GM10266 (cell line): ENCODE measurements around the gene PSMD1.
"Not testable (repeated sequence)": the region's sequence is repeated elsewhere in the genome, so short reads cannot be mapped to it uniquely, and the experiment has no call there.

Source experiments
- DNase-seq: peaks from one replicate; pipeline ENCODE4 v3.0.0; 2012; ENCODE audit errors: extremely low spot score
- CTCF ChIP-seq: IDR thresholded peaks from 2 replicates; pipeline ENCODE4 v1.5.1; 2012; ENCODE audit warnings: mild to moderate bottlenecking, low read depth; ENCODE audit not compliant: control insufficient read depth, insufficient read depth; ENCODE audit errors: missing control alignments

The PSMD1 gene

GRCh38 chr2:231139796-231140195, 83.1 kb downstream of the PSMD1 start:
- DNase-seq: no peak
- TF ChIP-seq CTCF: no peak

- not testable (repeated sequence) for DNase-seq
These were observed 84.1 kb downstream of the PSMD1 start for GRCh38 chr2:231140808-231141207.

- no peak for TF ChIP-seq CTCF
- DNase-seq: no peak
These were observed 88.2 kb downstream of the PSMD1 start for GRCh38 chr2:231144896-231145295.

- no peak for DNase-seq
These were observed 90.0 kb downstream of the PSMD1 start for GRCh38 chr2:231146665-231147064.

GRCh38 chr2:231152800-231153557, 96.3 kb downstream of the PSMD1 start:
- DNase-seq: no peak
- TF ChIP-seq CTCF: no peak

More at GRCh38 chr2:231146665-231147064, 90.0 kb downstream of the PSMD1 start:
- TF ChIP-seq CTCF: no peak

- no peak for DNase-seq
- no peak for TF ChIP-seq CTCF
These were observed 102.6 kb downstream of the PSMD1 start for GRCh38 chr2:231159306-231159705.

GRCh38 chr2:231160701-231161100, 104.0 kb downstream of the PSMD1 start:
- DNase-seq: no peak
- TF ChIP-seq CTCF: no peak
